H1 (cell line): Measurements from ENCODE around the gene SLC25A21. TPM values are rescaled to one million over a fixed set of nuclear protein-coding genes. Genes with fewer than 3 reads are reported as not detected.

Experiments used
- CTCF ChIA-PET: fragments of 300-600 bp; sonication (Branson Sonifier 250); formaldehyde crosslinking; loops from one replicate; lab custom pipeline; 2021; ENCODE audit not compliant: partially characterized antibody; lab: Charles Lee
- POLR2A ChIA-PET: fragments of 300-600 bp; sonication (Branson Sonifier 250); formaldehyde crosslinking; loops from one replicate; lab custom pipeline; 2021; ENCODE audit warnings: inconsistent platforms; ENCODE audit not compliant: partially characterized antibody; lab: Charles Lee
- DNase-seq, 2 experiments: peaks; one replicate each; pipeline versions ENCODE4 v3.0.0 to v3.0.0-alpha.2; 2010 to 2022; ENCODE audit warnings: low spot score in 2 of 2, low read depth in 1 of 2, mixed read lengths in 1 of 2
- FAIRE-seq: peaks from 2 replicates; lab custom pipeline; 2011; peaks lifted over from hg19 to GRCh38; lab: Jason Lieb, UNC
- H2AFZ ChIP-seq: 2 replicates; pipeline ENCODE4 v1.8.1; 2012; ENCODE audit warnings: low read length, inconsistent platforms
- H2AK5ac ChIP-seq: 2 replicates; pipeline ENCODE4 v1.6.1; 2013; ENCODE audit warnings: low read depth, low read length
- H2BK120ac ChIP-seq: replicated peaks from 2 replicates; pipeline ENCODE3; 2013; ENCODE audit warnings: low read depth, low read length, inconsistent platforms
- H2BK12ac ChIP-seq: 2 replicates; pipeline ENCODE4 v1.6.1; 2013; ENCODE audit warnings: low read depth, low read length
- H2BK15ac ChIP-seq: 2 replicates; pipeline ENCODE4 v1.6.1; 2013; ENCODE audit warnings: low read length
- H2BK20ac ChIP-seq: 2 replicates; pipeline ENCODE4 v1.6.1; 2013; ENCODE audit warnings: low read length
- H2BK5ac ChIP-seq: 2 replicates; pipeline ENCODE4 v1.6.1; 2013; ENCODE audit warnings: low read depth, low read length
- H3K14ac ChIP-seq: 2 replicates; pipeline ENCODE4 v1.6.1; 2013; ENCODE audit warnings: inconsistent platforms; ENCODE audit not compliant: insufficient read length
- H3K18ac ChIP-seq: 2 replicates; pipeline ENCODE4 v1.6.1; 2013; ENCODE audit warnings: low read length; ENCODE audit errors: extremely low read depth
- H3K23ac ChIP-seq: 2 replicates; pipeline ENCODE4 v1.6.1; 2013; ENCODE audit warnings: inconsistent platforms; ENCODE audit not compliant: insufficient read length
- H3K23me2 ChIP-seq: 2 replicates; pipeline ENCODE4 v1.6.1; 2013; ENCODE audit warnings: low read depth, low read length
- H3K27ac ChIP-seq: 2 replicates; pipeline ENCODE4 v1.6.1; 2011; ENCODE audit warnings: low read depth, low read length, inconsistent platforms
- H3K27me3 ChIP-seq, 4 experiments: replicated peaks in 1 of 4; 1 replicate in 1 of 4; 2 replicates in 3 of 4; pipeline versions ENCODE4 v1.6.1 to v1.8.1; 2011 to 2013; ENCODE audit warnings: low read length in 3 of 4, mild to moderate bottlenecking in 3 of 4, inconsistent platforms in 2 of 4, mixed read lengths in 2 of 4, moderate library complexity in 1 of 4; ENCODE audit not compliant: control insufficient read depth in 3 of 4, insufficient read depth in 3 of 4; ENCODE audit errors: extremely low read depth in 1 of 4
- H3K36me3 ChIP-seq, 4 experiments: 2 replicates each; pipeline versions ENCODE4 v1.6.1 to v1.8.1; 2011 to 2013; ENCODE audit warnings: mild to moderate bottlenecking in 4 of 4, low read length in 3 of 4, moderate library complexity in 2 of 4, control low read depth in 1 of 4, inconsistent platforms in 1 of 4; ENCODE audit not compliant: insufficient read depth in 4 of 4, control insufficient read depth in 2 of 4
- H3K4ac ChIP-seq: replicated peaks from 2 replicates; pipeline ENCODE3; 2013; ENCODE audit warnings: low read length, low read depth, mixed read lengths, inconsistent platforms; ENCODE audit not compliant: insufficient read length
- H3K4me1 ChIP-seq, 4 experiments: replicated peaks in 1 of 4; 1 replicate in 1 of 4; 2 replicates in 3 of 4; pipeline versions ENCODE4 v1.6.1 to v1.8.1; 2011 to 2013; ENCODE audit warnings: low read length in 3 of 4, inconsistent platforms in 2 of 4, mixed read lengths in 1 of 4; ENCODE audit not compliant: insufficient read depth in 4 of 4, control insufficient read depth in 3 of 4
- H3K4me2 ChIP-seq, 2 experiments: 2 replicates each; pipeline versions ENCODE4 v1.6.1 to v1.8.1; 2011 to 2013; ENCODE audit warnings: low read depth in 2 of 2, low read length in 2 of 2, control low read depth in 1 of 2, inconsistent platforms in 1 of 2, mild to moderate bottlenecking in 1 of 2; ENCODE audit not compliant: insufficient read depth in 1 of 2
- H3K4me3 ChIP-seq, 4 experiments: fragments of 200-600, 300-600 bp in 1 of 4; sonication (generic), shearing (Covaris generic), sonication (Bioruptor Twin) in 1 of 4; 2 replicates each; pipeline versions ENCODE4 v1.5.1 to v1.8.1; 2011 to 2016; ENCODE audit warnings: low read length in 4 of 4, low read depth in 3 of 4, control low read depth in 2 of 4, inconsistent platforms in 2 of 4, mild to moderate bottlenecking in 2 of 4, mixed read lengths in 1 of 4, moderate library complexity in 1 of 4; ENCODE audit not compliant: insufficient read depth in 2 of 4; ENCODE audit errors: extremely low read depth in 1 of 4
- H3K56ac ChIP-seq: replicated peaks from 2 replicates; pipeline ENCODE3; 2013; ENCODE audit warnings: low read depth, mild to moderate bottlenecking, mixed read lengths, low read length, inconsistent platforms; ENCODE audit not compliant: insufficient read length
- H3K79me1 ChIP-seq: 2 replicates; pipeline ENCODE4 v1.6.1; 2013; ENCODE audit warnings: low read depth, low read length, control low read depth
- H3K79me2 ChIP-seq, 2 experiments: 2 replicates each; pipeline versions ENCODE4 v1.6.1 to v1.8.1; 2012 to 2013; ENCODE audit warnings: low read length in 2 of 2, mild to moderate bottlenecking in 2 of 2, inconsistent platforms in 1 of 2; ENCODE audit not compliant: insufficient read depth in 2 of 2, control insufficient read depth in 1 of 2
- H3K9ac ChIP-seq, 4 experiments: replicated peaks in 1 of 4; 1 replicate in 1 of 4; 2 replicates in 3 of 4; pipeline versions ENCODE4 v1.6.1 to v1.8.1; 2011 to 2013; ENCODE audit warnings: low read depth in 3 of 4, low read length in 3 of 4, control low read depth in 2 of 4, mild to moderate bottlenecking in 2 of 4, moderate library complexity in 2 of 4, inconsistent platforms in 1 of 4; ENCODE audit errors: extremely low read depth in 1 of 4
- H3K9me3 ChIP-seq, 2 experiments: 2 replicates each; pipeline versions ENCODE4 v1.6.1 to v1.8.1; 2012 to 2013; ENCODE audit warnings: mild to moderate bottlenecking in 2 of 2, moderate library complexity in 2 of 2, control low read depth in 1 of 2, inconsistent platforms in 1 of 2, low read depth in 1 of 2, low read length in 1 of 2, mixed read lengths in 1 of 2; ENCODE audit not compliant: insufficient read depth in 2 of 2
- H4K20me1 ChIP-seq, 2 experiments: replicated peaks in 1 of 2; 2 replicates each; pipeline versions ENCODE3 to v1.8.1; 2011 to 2013; ENCODE audit warnings: inconsistent platforms in 2 of 2, low read length in 2 of 2, mild to moderate bottlenecking in 1 of 2; ENCODE audit not compliant: insufficient read depth in 2 of 2, control insufficient read depth in 1 of 2
- H4K5ac ChIP-seq: 2 replicates; pipeline ENCODE4 v1.6.1; 2013; ENCODE audit warnings: low read length, low read depth, mixed read lengths, inconsistent platforms; ENCODE audit not compliant: insufficient read length
- H4K8ac ChIP-seq: 2 replicates; pipeline ENCODE4 v1.8.0; 2013; ENCODE audit warnings: mild to moderate bottlenecking, moderate library complexity, low read length, inconsistent platforms; ENCODE audit not compliant: insufficient read depth; ENCODE audit errors: extremely low read depth
- H4K91ac ChIP-seq: replicated peaks from 2 replicates; pipeline ENCODE3; 2013; ENCODE audit warnings: low read length, mixed read lengths, inconsistent platforms; ENCODE audit not compliant: insufficient read length
- ASH2L ChIP-seq: fragments of 200-600, 300-600 bp; sonication (generic); IDR thresholded peaks from one replicate; pipeline ENCODE4 v1.7.1; 2017; ENCODE audit warnings: low read length
- CBX5 ChIP-seq: fragments of 300-800, 300-1000 bp; sonication (generic); IDR thresholded peaks from 2 replicates; pipeline ENCODE4 v1.7.1; 2016; ENCODE audit warnings: antibody characterized with exemption, low read length, low read depth
- CHD2 ChIP-seq: IDR thresholded peaks from 2 replicates; pipeline ENCODE4 v1.6.1; 2012; ENCODE audit warnings: low read length, improper control_type of control experiment
- GABPA ChIP-seq: IDR thresholded peaks from 2 replicates; pipeline ENCODE4 v1.6.1; 2011; ENCODE audit warnings: mild to moderate bottlenecking, low read length, moderate library complexity, borderline replicate concordance; ENCODE audit not compliant: insufficient read depth
- NANOG ChIP-seq: IDR thresholded peaks from 2 replicates; pipeline ENCODE4 v1.6.1; 2011; ENCODE audit warnings: low read length, low read depth, mild to moderate bottlenecking, inconsistent platforms; ENCODE audit not compliant: insufficient read depth, poor library complexity, severe bottlenecking
- POLR2A ChIP-seq, 2 experiments: IDR thresholded peaks; 1 replicate in 1 of 2; 2 replicates in 1 of 2; pipeline ENCODE4 v1.6.1; 2011; ENCODE audit warnings: low read depth in 2 of 2, low read length in 2 of 2, mild to moderate bottlenecking in 2 of 2; ENCODE audit errors: control extremely low read depth in 1 of 2
- RFX5 ChIP-seq: IDR thresholded peaks from 2 replicates; pipeline ENCODE4 v1.6.1; 2011; ENCODE audit warnings: low read depth, low read length, improper control_type of control experiment, borderline replicate concordance
- RXRA ChIP-seq: IDR thresholded peaks from 2 replicates; pipeline ENCODE4 v1.6.1; 2011; ENCODE audit warnings: low read depth, mild to moderate bottlenecking, low read length, moderate library complexity; ENCODE audit not compliant: insufficient read depth
- SIRT6 ChIP-seq: IDR thresholded peaks from one replicate; pipeline ENCODE4 v1.7.1; 2012; ENCODE audit warnings: low read length, inconsistent platforms
- SRF ChIP-seq: IDR thresholded peaks from 2 replicates; pipeline ENCODE4 v1.6.1; 2011; ENCODE audit warnings: mild to moderate bottlenecking, low read depth, low read length, moderate library complexity
- USF2 ChIP-seq: IDR thresholded peaks from 2 replicates; pipeline ENCODE4 v1.6.1; 2011; ENCODE audit warnings: low read length, improper control_type of control experiment
- ZNF274 ChIP-seq: IDR thresholded peaks from 2 replicates; pipeline ENCODE4 v1.7.0; 2012; ENCODE audit warnings: low read length, borderline replicate concordance; ENCODE audit errors: extremely low read depth
- WGBS, 2 experiments: shearing (Covaris generic) in 1 of 2; methylation state at CpG; one replicate each; pipeline versions ENCODE4 v1.1.6 to v1.1.7; 2013 to 2015; ENCODE audit warnings: low lambda C conversion rate in 2 of 2, mixed read lengths in 2 of 2, inconsistent platforms in 1 of 2, low coverage in 1 of 2, missing lambda C conversion rate in 1 of 2; ENCODE audit not compliant: insufficient replicate concordance in 2 of 2, insufficient coverage in 1 of 2, insufficient read length in 1 of 2; ENCODE audit errors: extremely low coverage in 1 of 2, missing lambda C conversion rate in 1 of 2; 5-methylcytosine and 5-hydroxymethylcytosine counted together
- polyA plus RNA-seq, 7 experiments: library from polyadenylated mRNA; depleted of rRNA in 3 of 7; stranded (reverse) in 5 of 7; unstranded in 2 of 7; fragments of >200 nt in 5 of 7; fragments of 200-250 nt in 2 of 7; gene quantifications; 1 replicate in 5 of 7; 2 replicates in 1 of 7; 4 replicates in 1 of 7; pipeline versions ENCODE4 v1.2.1 to v1.2.3, GENCODE V29; 2011 to 2013; ENCODE audit warnings: missing spikeins in 2 of 7, mixed read lengths in 2 of 7
- total RNA-seq: library from RNA; stranded (reverse); fragmentation: NEBNext Ultra II Directional; extraction: Animal tissue kit (Norgen Biotek cat#: 25700); gene quantifications from 2 replicates; pipeline ENCODE4 v1.2.1, GENCODE V29; 2021

SLC25A21 gene
- total and polyA plus RNA-seq, 2 of the 8 experiments (the other 6 are each of a cell fraction or from before 2014, with no cell fraction given): 6.9 to 15.7 TPM

DNA sequence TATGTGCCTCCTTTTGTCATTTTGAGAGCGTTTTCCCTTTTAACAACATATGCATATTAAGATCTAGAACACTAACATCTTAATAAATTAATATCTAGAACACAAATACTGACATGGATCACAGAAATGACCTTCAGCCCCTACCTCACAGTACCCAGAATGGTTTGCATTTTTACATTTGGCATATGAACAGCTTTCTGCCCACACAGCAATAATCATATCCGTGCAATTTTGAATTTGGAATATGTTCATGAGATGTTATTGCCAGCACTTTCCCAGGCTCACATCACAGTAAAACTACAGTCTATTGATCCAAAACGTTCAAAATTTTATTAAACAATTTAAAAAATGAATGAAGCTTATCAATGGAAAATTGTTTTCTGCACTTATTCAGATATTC lies 114.6 kb downstream of the SLC25A21 start:
- Histone ChIP-seq H3K9ac (no peak overlapping the region), H2BK120ac (no peak overlapping the region), H2BK5ac (no peak overlapping the region), H3K56ac (no peak overlapping the region), H3K4ac (no peak overlapping the region), H3K23ac (no peak overlapping the region), H3K27ac (no peak overlapping the region), H2BK12ac (no peak overlapping the region), H2BK15ac (no peak overlapping the region), H3K4me2 (no peak overlapping the region), H3K4me3 (no peak overlapping the region), H3K36me3 (0 out of 8 replicates have a peak, but pooled peaks cover 0 to 3% (median 0%) of the 10 kb centered on the region in 4 experiments), H3K9me3 (no peaks in the 10 kb centered on the region), H3K27me3 (no peaks in the 10 kb centered on the region), H4K91ac (no peak overlapping the region), H2AK5ac (no peak overlapping the region), H3K23me2 (no peaks in the 10 kb centered on the region), H3K18ac (no peak overlapping the region), H4K20me1 (no peaks in the 10 kb centered on the region), H3K79me1 (no peaks in the 10 kb centered on the region), H4K5ac (no peak overlapping the region), H3K79me2 (no peaks in the 10 kb centered on the region), H4K8ac (no peak overlapping the region), H2AFZ (no peak overlapping the region), H2BK20ac (no peak overlapping the region), H3K14ac (no peak overlapping the region), H3K4me1 (peaks cover 0 to 9% (median 1%) of the 10 kb centered on the region in 4 experiments; a peak in 4 of 7 replicates)
- no peak for FAIRE-seq
- CTCF ChIA-PET: interaction anchor here (0.9 kb wide), 1 partner anchor 38 kb away, joined by 3 read pairs; no protein-coding TSS in a partner anchor
- 84% methylated on average over 3 of the region's 3 CpGs; no CpG with 5 or more reads in 1 of the 2 experiments for WGBS, 2 experiments
- POLR2A ChIA-PET: no interaction called here
- no peak for DNase-seq
- TF ChIP-seq RFX5 (no peak), RXRA (no peak), POLR2A (IDR thresholded peaks at IDR 0.05; ENCODE audit: control extremely low read depth in 1 of 2, low read depth in 2 of 2, low read length in 2 of 2) (no peak), CHD2 (no peak), ASH2L (no peak), GABPA (no peak), CBX5 (no peak), ZNF274 (no peak), NANOG (no peak), SIRT6 (no peak), USF2 (no peak), SRF (no peak)
